ENCODE results near the gene IL12RB2. TPM values are rescaled to one million over a fixed set of nuclear protein-coding genes. Genes with fewer than 3 reads are reported as not detected.

IL12RB2 gene
- total and polyA plus RNA-seq, 2 donors (not counting 1 experiment from before 2014, with no cell fraction given), result 0.67 TPM; not detected in 1

GRCh38 chr1:67440339-67440738 lies 132.7 kb downstream of the IL12RB2 start:
- Histone ChIP-seq H3K9me3 (ENCODE audit: control extremely low read depth in 1 of 3, control insufficient read depth in 2 of 3, insufficient read depth in 1 of 3, low read length in 2 of 3) (no peaks in the 10 kb centered on the region), H3K36me3 (replicated peaks in 1 of 2; ENCODE audit: control extremely low read depth in 1 of 2, control insufficient read depth in 1 of 2, extremely low read depth in 1 of 2, insufficient read depth in 2 of 2, low read length in 1 of 2) (no peaks in the 10 kb centered on the region), H3K27me3 (replicated peaks in 1 of 4; ENCODE audit: control extremely low read depth in 1 of 4, control insufficient read depth in 3 of 4, insufficient read depth in 4 of 4, low read length in 3 of 4) (no peaks in the 10 kb centered on the region), H4K20me1 (ENCODE audit: control insufficient read depth, insufficient read depth, low read length, poor library complexity, severe bottlenecking) (no peaks in the 10 kb centered on the region), H3K4me2 (replicated peaks; ENCODE audit: low read depth, low read length, poor library complexity, severe bottlenecking) (no peak overlapping the region), H3K4me3 (ENCODE audit: control extremely low read depth in 1 of 5, extremely low read depth in 1 of 5, insufficient read depth in 1 of 5, low read depth in 2 of 5, low read length in 4 of 5) (no peak overlapping the region), H3K79me2 (ENCODE audit: control insufficient read depth, insufficient read depth, low read length) (no peaks in the 10 kb centered on the region), H3K9ac (ENCODE audit: low read length) (no peak overlapping the region), H3K4me1 (ENCODE audit: control insufficient read depth in 2 of 2, insufficient read depth in 2 of 2, low read length in 2 of 2) (no peaks in the 10 kb centered on the region), H3K27ac (ENCODE audit: low read length in 2 of 2) (no peak overlapping the region), H2AFZ (ENCODE audit: insufficient read depth, low read depth, low read length, poor library complexity, severe bottlenecking) (no peak overlapping the region)
- no peak for DNase-seq
- H3K27me3 Mint-ChIP-seq, result peaks cover 3% of the 10 kb centered on the region
- H3K9me3 Mint-ChIP-seq (ENCODE audit: insufficient read depth), result no peaks in the 10 kb centered on the region
- no peak overlapping the region for H3K27ac Mint-ChIP-seq
- ChIA-PET POLR2A (no interaction called here), CTCF (no interaction called here)
- WGBS (ENCODE audit: insufficient coverage), result no CpG with 5 or more reads among the region's 3 CpGs
- no peaks in the 10 kb centered on the region for H3K4me1 Mint-ChIP-seq
- ATAC-seq (ENCODE audit: low read depth), result no peak
- no peak overlapping the region for H3K4me3 Mint-ChIP-seq
- intact Hi-C loops (cut with micrococcal nuclease), result no loop called here
- no peak for TF ChIP-seq EZH2 (IDR thresholded peaks at IDR 0.05; ENCODE audit: borderline replicate concordance, insufficient read depth, low read depth, low read length, poor library complexity, severe bottlenecking)
- TF ChIP-seq CTCF (IDR thresholded peaks at IDR 0.05), result no peak

- POLR2A ChIA-PET, result no interaction called here
- intact Hi-C loops (cut with micrococcal nuclease), result no loop called here
- DNase-seq (no peak), ATAC-seq (ENCODE audit: low read depth) (no peak)
- Histone ChIP-seq H3K9ac (ENCODE audit: low read length) (no peak overlapping the region), H3K27me3 (replicated peaks in 1 of 4; ENCODE audit: control extremely low read depth in 1 of 4, control insufficient read depth in 3 of 4, insufficient read depth in 4 of 4, low read length in 3 of 4) (no peaks in the 10 kb centered on the region), H2AFZ (ENCODE audit: insufficient read depth, low read depth, low read length, poor library complexity, severe bottlenecking) (peak overlapping the region; percentile 44), H3K27ac (ENCODE audit: low read length in 2 of 2) (no peak overlapping the region), H3K9me3 (ENCODE audit: control extremely low read depth in 1 of 3, control insufficient read depth in 2 of 3, insufficient read depth in 1 of 3, low read length in 2 of 3) (no peaks in the 10 kb centered on the region), H3K36me3 (replicated peaks in 1 of 2; ENCODE audit: control extremely low read depth in 1 of 2, control insufficient read depth in 1 of 2, extremely low read depth in 1 of 2, insufficient read depth in 2 of 2, low read length in 1 of 2) (no peaks in the 10 kb centered on the region), H3K4me2 (replicated peaks; ENCODE audit: low read depth, low read length, poor library complexity, severe bottlenecking) (no peak overlapping the region), H4K20me1 (ENCODE audit: control insufficient read depth, insufficient read depth, low read length, poor library complexity, severe bottlenecking) (no peaks in the 10 kb centered on the region), H3K79me2 (ENCODE audit: control insufficient read depth, insufficient read depth, low read length) (no peaks in the 10 kb centered on the region), H3K4me1 (ENCODE audit: control insufficient read depth in 2 of 2, insufficient read depth in 2 of 2, low read length in 2 of 2) (no peaks in the 10 kb centered on the region), H3K4me3 (ENCODE audit: control extremely low read depth in 1 of 5, extremely low read depth in 1 of 5, insufficient read depth in 1 of 5, low read depth in 2 of 5, low read length in 4 of 5) (no peak overlapping the region)
- peaks cover 3% of the 10 kb centered on the region for H3K27me3 Mint-ChIP-seq
- peaks cover 1% of the 10 kb centered on the region for H3K4me1 Mint-ChIP-seq
- TF ChIP-seq EZH2 (IDR thresholded peaks at IDR 0.05; ENCODE audit: borderline replicate concordance, insufficient read depth, low read depth, low read length, poor library complexity, severe bottlenecking) (no peak), CTCF (IDR thresholded peaks at IDR 0.05) (no peak)
- WGBS (ENCODE audit: insufficient coverage), result no CpG with 5 or more reads among the region's 3 CpGs
- H3K27ac Mint-ChIP-seq, result no peak overlapping the region
- no peaks in the 10 kb centered on the region for H3K9me3 Mint-ChIP-seq (ENCODE audit: insufficient read depth)
- H3K4me3 Mint-ChIP-seq, result no peak overlapping the region
- CTCF ChIA-PET, result no interaction called here
These were observed 133.5 kb downstream of the IL12RB2 start for GRCh38 chr1:67441183-67441582.
